PC-9 (cell line): ENCODE measurements around the gene CWC25. TPM values are rescaled to one million over a fixed set of nuclear protein-coding genes. Genes with fewer than 3 reads are reported as not detected.
"Not testable (repeated sequence)": the region's sequence is repeated elsewhere in the genome, so short reads cannot be mapped to it uniquely, and the experiment has no call there.

ENCODE experiments used
- BruUV-seq: library from RNA; stranded (reverse); fragments of 400-500 nt; replicated peaks from 2 replicates; lab custom pipeline; 2021; lab: Mats Ljungman, UMichigan
- CTCF ChIA-PET: fragments of 300-600 bp; sonication (Branson Sonifier 250); formaldehyde crosslinking; loops from one replicate; lab custom pipeline; 2022; ENCODE audit warnings: antibody characterized with exemption; lab: Charles Lee
- POLR2A ChIA-PET: fragments of 300-600 bp; sonication (Branson Sonifier 250); formaldehyde crosslinking; loops from one replicate; lab custom pipeline; 2022; ENCODE audit warnings: antibody characterized with exemption; ENCODE audit not compliant: unreplicated experiment; lab: Charles Lee
- DNase-seq, 2 experiments: peaks; one replicate each; pipeline versions ENCODE4 v3.0.0 to v3.0.0-alpha.2; 2015 to 2022; ENCODE audit warnings: mixed read lengths in 1 of 2
- H2AFZ ChIP-seq: fragments of 200-600 bp; sonication (generic); 2 replicates; pipeline ENCODE4 v1.8.1; 2017; ENCODE audit warnings: antibody characterized with exemption
- H3F3A ChIP-seq: fragments of 200-600 bp; sonication (generic); 2 replicates; pipeline ENCODE4 v1.8.1; 2017; ENCODE audit warnings: antibody characterized with exemption, mild to moderate bottlenecking, low read depth; ENCODE audit not compliant: insufficient read depth
- H3K27ac ChIP-seq: fragments of 200-600 bp; sonication (generic); 2 replicates; pipeline ENCODE4 v1.6.1; 2016; ENCODE audit warnings: mixed run types
- H3K27me3 ChIP-seq: fragments of 200-600 bp; sonication (generic); 2 replicates; pipeline ENCODE4 v1.6.1; 2016; ENCODE audit warnings: low read depth, mixed run types; ENCODE audit not compliant: insufficient read depth
- H3K36me3 ChIP-seq: fragments of 200-600 bp; sonication (generic); 2 replicates; pipeline ENCODE4 v1.6.1; 2016; ENCODE audit warnings: low read depth, mixed run types
- H3K4me1 ChIP-seq: fragments of 200-600 bp; sonication (generic); replicated peaks from 2 replicates; pipeline ENCODE4 v1.6.1; 2016; ENCODE audit warnings: mixed run types; ENCODE audit not compliant: insufficient read depth
- H3K4me2 ChIP-seq: fragments of 200-600 bp; sonication (generic); 2 replicates; pipeline ENCODE4 v1.6.1; 2017; ENCODE audit warnings: mixed run types
- H3K4me3 ChIP-seq: fragments of 200-600 bp; sonication (generic); 2 replicates; pipeline ENCODE4 v1.6.1; 2016; ENCODE audit warnings: mixed run types
- H3K79me2 ChIP-seq: fragments of 200-600 bp; sonication (generic); 2 replicates; pipeline ENCODE4 v1.6.1; 2017; ENCODE audit warnings: low read depth, mixed run types
- H3K9me2 ChIP-seq: fragments of 200-600 bp; sonication (generic); 2 replicates; pipeline ENCODE4 v1.8.1; 2017; ENCODE audit warnings: mild to moderate bottlenecking; ENCODE audit not compliant: insufficient read depth
- H3K9me3 ChIP-seq: fragments of 200-600 bp; sonication (generic); 2 replicates; pipeline ENCODE4 v1.8.1; 2016; ENCODE audit warnings: low read depth; ENCODE audit not compliant: insufficient read depth
- H4K20me1 ChIP-seq: fragments of 200-600 bp; sonication (generic); 2 replicates; pipeline ENCODE4 v1.8.1; 2017; ENCODE audit not compliant: insufficient read depth
- CTCF ChIP-seq: fragments of 200-600 bp; sonication (generic); conservative IDR thresholded peaks from 2 replicates; pipeline ENCODE4 v1.6.1; 2017; ENCODE audit warnings: mixed run types, antibody characterized with exemption, mild to moderate bottlenecking, moderate library complexity
- EZH2 ChIP-seq: fragments of 200-600 bp; sonication (generic); IDR thresholded peaks from 2 replicates; pipeline ENCODE4 v1.8.0; 2017; ENCODE audit warnings: antibody characterized with exemption, low read depth
- intact Hi-C: fragments of 100-400 bp; cut with micrococcal nuclease; formaldehyde crosslinking; loops from one replicate; pipeline ENCODE4 v1.10.0; 2022; ENCODE audit not compliant: unreplicated experiment
- total RNA-seq: library from RNA; stranded (reverse); gene quantifications from 2 replicates; pipeline ENCODE4 v1.2.3, GENCODE V29; 2021

The CWC25 gene
- total RNA-seq, 1 experiment from 2014 or later = 13.7 TPM

GRCh38 chr17:38796451-38797157 lies 28.5 kb downstream of the CWC25 start:
- peak overlapping the region; percentile 81; the same call in 1 of the 2 replicates for H3K4me2 ChIP-seq
- peaks cover 19% of the 10 kb centered on the region for H4K20me1 ChIP-seq
- peaks cover 21% of the 10 kb centered on the region for H3F3A ChIP-seq
- H3K36me3 ChIP-seq = peaks cover 17% of the 10 kb centered on the region; the same call in 1 of the 2 replicates
- no peaks in the 10 kb centered on the region for H3K9me2 ChIP-seq
- no peak overlapping the region for H2AFZ ChIP-seq
- DNase-seq = no peak
- no peaks in the 10 kb centered on the region for H3K27me3 ChIP-seq
- no peak overlapping the region for H3K27ac ChIP-seq
- H3K4me3 ChIP-seq = no peak overlapping the region
- TF ChIP-seq EZH2 (no peak), CTCF (no peak)
- peaks cover 62% of the 10 kb centered on the region for H3K79me2 ChIP-seq
- no peaks in the 10 kb centered on the region for H3K9me3 ChIP-seq
- H3K4me1 ChIP-seq = peaks cover 23% of the 10 kb centered on the region
- no TSS peak for BruUV-seq
- intact Hi-C loops = loop anchor here (5.0 kb wide), 1 partner anchor 44 kb away; the partner anchor contains the start of gene PSMB3
- ChIA-PET CTCF (no interaction called here), POLR2A (no interaction called here)

GRCh38 chr17:38794221-38794620 lies 30.9 kb downstream of the CWC25 start:
- Histone ChIP-seq H3K79me2 (peaks cover 67% of the 10 kb centered on the region), H2AFZ (no peak overlapping the region), H4K20me1 (peaks cover 23% of the 10 kb centered on the region), H3K27me3 (no peaks in the 10 kb centered on the region), H3K4me1 (peaks cover 18% of the 10 kb centered on the region), H3K9me3 (no peaks in the 10 kb centered on the region), H3K27ac (no peak overlapping the region), H3K36me3 (peaks cover 17% of the 10 kb centered on the region; the same call in 1 of the 2 replicates), H3K9me2 (no peaks in the 10 kb centered on the region), H3K4me2 (no peak overlapping the region), H3F3A (peaks cover 8% of the 10 kb centered on the region), H3K4me3 (no peak overlapping the region)
- POLR2A ChIA-PET = no interaction called here
- BruUV-seq = no TSS peak
- CTCF ChIA-PET = interaction anchor here (0.6 kb wide), 1 partner anchor 896 kb away, joined by 3 read pairs; no protein-coding TSS in a partner anchor
- no peak for TF ChIP-seq CTCF
- no peak for TF ChIP-seq EZH2
- DNase-seq = no peak
- intact Hi-C loops = no loop called here

- ChIA-PET CTCF (no interaction called here), POLR2A (no interaction called here)
- intact Hi-C loops = no loop called here
- Histone ChIP-seq H3K4me2 (no peak overlapping the region), H3K27ac (no peak overlapping the region), H3K27me3 (no peaks in the 10 kb centered on the region), H3K4me1 (peaks cover 15% of the 10 kb centered on the region), H4K20me1 (peaks cover 8% of the 10 kb centered on the region; the same call in 1 of the 2 replicates), H3K79me2 (peaks cover 49% of the 10 kb centered on the region), H3K36me3 (peaks cover 8% of the 10 kb centered on the region; the same call in 1 of the 2 replicates), H3K9me3 (no peaks in the 10 kb centered on the region), H3K4me3 (no peak overlapping the region), H3F3A (peaks cover 19% of the 10 kb centered on the region), H2AFZ (no peak overlapping the region), H3K9me2 (no peaks in the 10 kb centered on the region)
- TF ChIP-seq EZH2 (no peak), CTCF (no peak)
- DNase-seq = no peak
- no TSS peak for BruUV-seq
These were observed 34.0 kb downstream of the CWC25 start for GRCh38 chr17:38791162-38791561.

- H2AFZ ChIP-seq, DNase-seq, H3K4me2 ChIP-seq, H4K20me1 ChIP-seq, H3K9me3 ChIP-seq, H3K4me3 ChIP-seq, POLR2A ChIA-PET, H3K27ac ChIP-seq, H3K27me3 ChIP-seq, H3K36me3 ChIP-seq, H3K9me2 ChIP-seq, intact Hi-C loops, CTCF ChIA-PET, BruUV-seq: not testable (repeated sequence)
- H3F3A ChIP-seq = peaks cover 25% of the 10 kb centered on the region
- peaks cover 46% of the 10 kb centered on the region for H3K79me2 ChIP-seq
- H3K4me1 ChIP-seq = peaks cover 20% of the 10 kb centered on the region
These were observed 34.9 kb downstream of the CWC25 start for GRCh38 chr17:38790148-38790707.
